Hematopoietic multipotent progenitor cell treated with erythropoietin and hydrocortisone succinate and interleukin-3 and kit ligand, for 4 days (in vitro differentiated cells): ENCODE data around the gene ZNF331.
"Not testable (repeated sequence)": the region's sequence is repeated elsewhere in the genome, so short reads cannot be mapped to it uniquely, and the experiment has no call there.

ENCODE experiments used
- DNase-seq: peaks from one replicate; pipeline ENCODE4 v3.0.0-alpha.2; 2015

ZNF331 gene

DNA sequence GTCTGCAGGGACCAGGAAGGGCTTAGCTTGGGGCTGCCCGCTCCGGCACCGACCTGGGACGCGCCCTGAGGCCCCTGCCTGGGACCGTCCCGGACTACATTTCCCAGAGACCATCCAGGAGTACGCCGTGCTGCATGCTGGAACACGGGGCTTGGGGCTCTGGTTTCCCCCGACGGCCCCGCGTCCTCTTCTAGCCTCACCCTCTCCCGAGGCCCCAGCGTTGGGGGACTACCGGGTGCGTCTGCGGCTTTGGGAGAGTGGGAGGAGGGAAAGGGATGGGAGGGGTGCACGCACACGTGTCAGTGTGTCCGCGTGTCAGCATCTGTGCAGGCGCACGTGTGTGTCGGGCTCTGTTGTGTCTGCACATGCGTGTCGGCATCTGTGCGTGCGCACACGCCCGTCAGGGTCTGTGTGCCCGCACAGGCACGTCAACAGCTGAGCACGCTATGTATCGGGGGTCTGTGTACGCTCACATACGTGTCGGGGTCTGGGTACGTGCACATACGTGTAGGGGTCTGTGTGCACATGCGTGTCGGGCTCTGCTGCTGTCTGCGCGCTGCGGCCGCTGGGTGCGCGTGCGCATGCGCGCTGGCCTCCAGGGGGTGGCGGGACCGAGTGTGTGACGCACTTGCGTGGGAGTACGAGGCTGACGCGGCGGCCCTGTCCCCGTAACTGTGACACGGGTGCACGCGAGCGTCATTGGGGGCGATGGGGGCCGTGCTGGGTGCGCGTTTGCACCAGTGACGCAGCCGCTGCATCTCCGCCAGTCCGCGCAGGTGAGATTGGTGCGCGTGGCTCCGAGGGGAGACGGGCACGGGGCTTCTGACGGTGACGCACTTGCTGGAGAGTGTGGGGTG lies at the start of gene ZNF331:
Gene ZNF331 (plus strand): TSS at position 625 of the 857 bp plus-strand sequence. CDS start 31,232 bp downstream, outside the sequence.
- DNase-seq = peak; percentile 83

GRCh38 chr19:53492153-53492552 lies 45.8 kb upstream of the ZNF331 start:
- no peak for DNase-seq

- not testable (repeated sequence) for DNase-seq
Measured at GRCh38 chr19:53497311-53498023, 40.5 kb upstream of the ZNF331 start.

GRCh38 chr19:53498024-53498395 lies 39.9 kb upstream of the ZNF331 start:
- not testable (repeated sequence) for DNase-seq

DNA sequence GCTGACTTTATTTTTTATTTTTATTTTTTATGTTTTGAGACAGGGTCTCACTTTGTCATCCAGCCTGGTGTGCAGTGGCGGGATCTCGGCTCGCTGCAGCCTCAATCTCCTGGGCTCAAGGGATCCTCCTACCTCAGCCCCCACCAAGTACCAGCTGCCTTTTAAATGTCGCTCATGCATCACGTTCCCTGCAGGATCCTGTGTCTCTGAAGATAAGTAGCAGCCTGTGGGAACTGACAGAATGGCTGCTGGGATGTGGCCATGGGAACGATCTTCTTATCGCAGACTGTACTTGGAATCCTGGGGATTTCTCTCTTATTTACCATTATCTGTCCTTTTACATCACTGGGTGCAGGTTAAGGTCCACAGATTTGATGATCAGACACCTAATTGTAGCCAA lies 34.8 kb upstream of the ZNF331 start:
- not testable (repeated sequence) for DNase-seq

DNA sequence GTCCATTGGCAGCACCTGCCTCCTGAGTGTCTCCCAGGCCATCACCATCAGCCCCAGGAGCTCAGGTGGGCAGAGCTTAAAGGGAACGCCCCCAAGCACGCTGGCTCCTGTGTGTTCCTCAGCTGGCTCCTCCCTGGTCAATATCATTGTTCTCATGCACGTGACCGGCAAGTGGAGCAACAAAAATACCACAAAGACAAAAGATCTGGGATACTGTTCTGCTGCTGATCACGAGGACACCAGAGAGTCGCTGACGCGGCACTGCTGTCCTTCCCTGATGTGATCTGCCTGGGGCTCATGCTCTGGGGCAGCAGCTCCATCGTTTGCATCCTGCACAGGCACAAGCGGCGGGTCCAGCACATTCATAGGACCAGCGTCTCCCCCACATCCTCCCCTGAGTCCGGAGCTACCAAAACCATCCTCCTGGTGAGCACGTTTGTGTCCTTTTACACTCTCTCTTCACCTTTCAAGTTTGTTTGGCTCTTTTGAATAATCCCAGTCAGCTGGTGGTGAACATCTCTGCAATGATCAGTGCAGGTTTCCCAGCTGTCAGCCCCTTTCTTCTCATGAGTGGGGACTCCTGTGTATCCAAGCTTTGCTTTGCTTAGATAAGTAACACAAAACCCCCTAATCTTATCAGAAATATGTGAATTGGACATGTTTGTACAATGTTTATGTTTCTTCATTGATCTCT lies 34.1 kb upstream of the ZNF331 start:
- DNase-seq = not testable (repeated sequence)

DNA sequence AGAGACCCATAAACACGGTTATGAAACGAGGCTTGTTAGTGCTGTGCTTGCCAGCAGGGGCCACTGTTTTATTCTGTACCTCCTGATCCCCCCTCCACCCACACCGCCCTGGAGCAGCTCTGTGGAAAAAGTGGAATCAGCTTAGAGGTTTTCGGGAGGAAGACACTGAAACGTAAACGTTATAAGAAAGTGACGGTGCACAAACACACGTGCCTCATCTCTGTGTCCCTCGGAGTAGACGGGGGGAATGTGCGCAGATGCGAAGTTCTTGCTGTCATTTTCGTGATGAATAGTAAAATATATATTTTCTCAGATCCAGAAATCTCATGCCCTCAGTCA lies 33.6 kb upstream of the ZNF331 start:
- DNase-seq = peak; percentile 9

DNA sequence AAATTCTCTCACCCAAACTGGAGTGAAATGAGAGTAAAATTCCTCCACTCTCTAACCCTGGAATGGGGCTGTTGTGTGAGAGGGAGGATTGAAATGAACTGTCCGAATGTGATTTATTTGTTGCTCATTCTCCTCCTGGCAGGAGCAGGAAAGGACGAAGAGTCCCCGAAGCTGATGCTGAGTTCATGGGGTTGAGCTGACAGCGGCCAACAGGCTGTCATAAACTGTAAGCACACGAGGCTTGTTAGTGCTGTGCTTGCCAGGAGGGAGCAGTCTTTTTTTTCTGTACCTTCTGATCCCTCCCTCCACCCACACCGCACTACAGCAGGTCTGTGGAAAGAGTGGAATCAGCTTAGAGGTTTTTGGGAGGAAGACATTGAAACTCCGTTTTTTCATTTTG lies 33.1 kb upstream of the ZNF331 start:
- DNase-seq = no peak

DNA sequence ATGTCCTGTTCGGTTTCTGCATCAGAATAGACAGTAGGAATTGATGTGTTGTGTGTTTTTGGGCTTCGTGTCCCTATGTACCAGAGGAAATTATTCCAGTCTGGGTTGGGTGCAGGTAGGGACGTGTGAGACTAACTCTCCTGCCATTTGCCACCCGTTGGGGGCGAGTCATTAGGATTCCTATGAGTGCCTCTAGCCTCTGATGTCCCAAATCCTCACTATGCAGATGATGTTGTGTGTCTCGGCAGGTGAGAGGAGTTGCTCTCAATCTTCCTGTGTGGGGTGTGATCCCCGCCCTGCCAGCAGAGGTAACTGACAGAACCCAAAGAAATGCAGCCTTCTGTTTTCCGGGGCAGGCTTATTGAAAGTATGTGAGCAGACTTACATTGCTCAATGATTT lies 31.2 kb upstream of the ZNF331 start:
- DNase-seq = no peak

DNA sequence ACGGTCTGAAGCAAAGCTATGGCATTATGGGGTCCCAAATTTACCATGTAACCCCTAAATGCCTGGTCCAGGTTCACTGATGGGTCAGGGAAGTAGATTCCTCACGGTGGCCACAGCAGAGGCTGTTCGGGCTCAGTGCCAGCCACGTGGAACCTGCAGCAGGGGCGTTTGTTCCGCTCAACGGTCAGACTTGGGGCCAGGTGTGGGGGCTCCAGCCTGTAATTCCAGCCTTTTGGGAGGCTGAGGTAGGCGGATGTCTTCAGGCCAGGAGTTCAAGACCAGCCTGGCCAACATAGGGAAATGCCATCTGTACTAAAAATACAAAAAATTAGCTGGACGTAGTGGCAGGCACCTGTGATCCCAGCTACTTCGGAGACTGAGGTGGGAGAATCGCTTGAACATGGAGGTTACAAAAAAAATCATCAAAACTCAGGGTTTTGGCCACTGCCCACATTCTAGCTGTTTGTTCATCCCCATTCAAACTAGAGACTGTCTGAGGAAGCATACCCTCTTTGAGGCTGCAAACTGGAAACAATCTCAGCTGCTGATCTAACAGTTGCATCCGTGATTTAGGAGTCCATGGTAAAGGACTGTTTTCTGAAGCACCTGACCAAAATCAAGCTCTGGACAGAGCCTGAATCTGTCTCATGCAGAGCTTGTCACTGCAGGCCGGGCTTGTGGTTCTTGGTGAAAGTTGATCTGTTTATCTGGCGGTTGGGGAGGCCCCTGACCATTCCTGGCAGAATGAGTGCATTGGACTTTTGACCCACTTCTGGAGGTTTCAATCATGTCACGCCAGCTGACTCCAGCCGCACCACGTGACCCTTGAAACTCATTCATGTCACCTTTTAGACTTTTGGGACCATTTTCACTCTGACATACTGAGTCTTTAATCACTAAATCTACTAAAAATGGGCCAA lies 30.2 kb upstream of the ZNF331 start:
- no peak for DNase-seq

GRCh38 chr19:53509443-53509842 lies 28.5 kb upstream of the ZNF331 start:
- no peak for DNase-seq

DNA sequence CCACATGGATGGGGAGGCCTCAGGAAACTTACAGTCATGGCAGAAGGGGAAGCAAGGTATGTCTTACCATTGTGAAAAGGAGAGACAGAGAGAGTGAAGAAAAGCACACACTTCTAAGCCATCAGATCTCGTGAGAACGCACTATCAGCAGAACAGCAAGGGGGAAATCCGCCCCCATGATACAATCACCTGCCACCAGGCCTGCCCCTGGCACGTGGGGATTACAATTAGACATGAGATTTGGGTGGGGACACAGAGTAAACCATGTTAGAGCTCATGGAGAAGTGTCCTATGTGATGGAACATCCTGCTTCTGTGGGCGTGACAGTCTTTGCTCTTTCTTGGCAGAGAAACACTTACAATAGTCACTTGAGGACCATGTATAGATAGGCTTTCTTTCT lies 28.1 kb upstream of the ZNF331 start:
- no peak for DNase-seq

DNA sequence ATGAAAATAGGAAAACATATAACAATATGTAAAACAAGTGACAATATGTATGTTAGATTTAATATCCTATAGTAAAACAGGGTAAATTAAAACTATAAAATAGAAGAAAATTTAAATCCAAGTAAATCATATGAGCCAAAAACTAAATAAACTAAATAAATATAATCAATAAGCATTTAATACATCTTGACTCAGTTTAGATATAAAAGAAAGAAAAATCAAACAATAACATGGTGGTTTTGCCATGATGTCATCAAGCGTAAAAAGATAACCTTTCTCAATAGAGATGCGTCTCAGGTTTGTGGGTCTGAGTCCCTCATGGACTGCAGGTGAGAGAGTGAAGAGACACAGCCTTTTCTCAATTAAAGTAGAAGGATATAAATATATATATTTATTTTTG lies 26.6 kb upstream of the ZNF331 start:
- DNase-seq = no peak

GRCh38 chr19:53511933-53512374 lies 26.0 kb upstream of the ZNF331 start:
- peak; percentile 81 for DNase-seq

DNA sequence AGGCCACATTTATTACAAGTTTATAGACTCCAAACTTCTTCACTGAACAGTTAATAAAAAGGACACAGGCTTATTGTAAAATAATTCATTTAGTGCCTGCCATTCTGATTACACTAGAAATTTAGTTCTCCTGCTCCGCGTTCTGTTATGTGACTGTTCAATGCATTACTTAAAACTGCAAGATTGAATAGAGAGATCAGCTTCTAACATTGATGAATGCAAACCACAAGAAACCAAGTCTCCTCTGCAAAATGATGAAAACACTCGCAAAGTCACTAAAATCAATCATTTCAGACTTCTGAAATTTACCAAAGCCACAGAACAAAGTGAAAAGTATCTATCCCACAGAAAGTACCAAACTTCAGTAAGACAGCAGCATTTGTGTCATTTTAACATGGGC lies 22.9 kb upstream of the ZNF331 start:
- DNase-seq = not testable (repeated sequence)

- peak; percentile 56 for DNase-seq
Measured at GRCh38 chr19:53517114-53517741, 20.7 kb upstream of the ZNF331 start.

DNA sequence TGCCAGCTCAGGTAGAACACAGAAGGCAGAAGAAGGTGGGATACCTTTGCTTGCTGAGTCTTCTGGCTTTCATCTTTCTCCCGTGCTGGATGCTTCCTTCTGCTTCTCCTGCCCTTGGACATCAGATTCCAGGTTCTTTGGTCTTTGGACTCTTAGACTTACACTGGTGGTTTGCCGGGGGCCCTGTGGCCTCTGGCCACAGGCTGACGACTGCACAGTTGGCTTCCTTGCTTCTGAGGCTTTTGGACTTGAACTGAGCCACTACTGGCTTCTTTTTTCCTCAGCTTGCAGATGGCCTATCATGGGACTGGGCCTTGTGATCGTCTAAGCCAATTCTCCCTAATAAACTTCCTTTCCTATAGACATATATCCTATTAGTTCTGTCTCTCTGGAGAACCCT lies 19.8 kb upstream of the ZNF331 start:
- DNase-seq = no peak

- DNase-seq = peak; percentile 7
Measured at GRCh38 chr19:53518716-53519115, 19.2 kb upstream of the ZNF331 start.

GRCh38 chr19:53519446-53519845 lies 18.5 kb upstream of the ZNF331 start:
- DNase-seq = no peak

- DNase-seq = no peak
Measured at GRCh38 chr19:53520163-53520546, 17.8 kb upstream of the ZNF331 start.

DNA sequence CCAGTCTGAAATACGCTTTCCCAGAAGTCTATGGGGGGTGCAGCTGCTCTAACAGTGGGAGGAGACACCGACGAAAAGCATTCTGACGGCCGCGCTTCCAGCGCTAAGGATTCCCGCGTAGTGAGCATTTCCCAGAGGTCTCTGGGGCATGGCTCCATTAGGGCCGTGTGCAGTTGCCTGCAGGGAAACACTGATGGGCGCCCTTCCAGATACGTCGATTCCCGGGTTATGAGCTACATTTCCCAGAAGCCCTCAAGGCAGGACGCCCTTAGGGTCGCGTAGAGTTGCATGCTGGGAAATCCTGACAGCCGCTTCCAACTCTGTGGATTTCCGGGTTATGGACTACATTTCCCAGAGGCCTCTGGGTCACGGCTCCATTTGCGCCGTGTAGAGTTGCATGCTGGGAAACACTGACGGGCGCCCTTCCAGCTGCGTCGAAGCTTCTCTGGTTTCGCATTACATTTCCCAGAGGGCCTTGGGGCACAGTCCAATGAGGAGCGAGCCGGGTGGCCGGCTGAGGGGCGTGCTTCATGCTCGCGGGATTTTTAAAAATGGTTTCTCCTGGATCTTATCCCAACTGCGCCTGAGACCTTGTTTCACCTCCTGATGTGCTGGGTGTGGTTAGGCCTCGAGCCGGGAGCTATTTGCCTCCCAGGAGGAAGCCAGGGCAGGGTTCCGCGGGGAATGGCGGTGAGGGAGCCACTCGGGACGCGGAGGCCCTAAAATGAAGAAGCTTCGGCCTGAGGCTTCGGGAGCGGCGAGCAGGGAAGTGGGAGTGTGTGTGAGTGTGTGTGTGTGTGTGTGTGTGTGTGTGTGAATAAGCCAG lies 17.2 kb upstream of the ZNF331 start:
- DNase-seq = peak; percentile 98
